ELF-1 (cell line): Measurements from ENCODE around the gene EMC8.
"Not testable (repeated sequence)": the region's sequence is repeated elsewhere in the genome, so short reads cannot be mapped to it uniquely, and the experiment has no call there.

Experiments
- DNase-seq: peaks from one replicate; pipeline ENCODE4 v3.0.0-alpha.2; 2016; ENCODE audit warnings: low read depth, low spot score

EMC8 gene

GRCh38 chr16:85812811-85813700 is 13.7 kb upstream of the EMC8 start:
- DNase-seq = no peak

DNA sequence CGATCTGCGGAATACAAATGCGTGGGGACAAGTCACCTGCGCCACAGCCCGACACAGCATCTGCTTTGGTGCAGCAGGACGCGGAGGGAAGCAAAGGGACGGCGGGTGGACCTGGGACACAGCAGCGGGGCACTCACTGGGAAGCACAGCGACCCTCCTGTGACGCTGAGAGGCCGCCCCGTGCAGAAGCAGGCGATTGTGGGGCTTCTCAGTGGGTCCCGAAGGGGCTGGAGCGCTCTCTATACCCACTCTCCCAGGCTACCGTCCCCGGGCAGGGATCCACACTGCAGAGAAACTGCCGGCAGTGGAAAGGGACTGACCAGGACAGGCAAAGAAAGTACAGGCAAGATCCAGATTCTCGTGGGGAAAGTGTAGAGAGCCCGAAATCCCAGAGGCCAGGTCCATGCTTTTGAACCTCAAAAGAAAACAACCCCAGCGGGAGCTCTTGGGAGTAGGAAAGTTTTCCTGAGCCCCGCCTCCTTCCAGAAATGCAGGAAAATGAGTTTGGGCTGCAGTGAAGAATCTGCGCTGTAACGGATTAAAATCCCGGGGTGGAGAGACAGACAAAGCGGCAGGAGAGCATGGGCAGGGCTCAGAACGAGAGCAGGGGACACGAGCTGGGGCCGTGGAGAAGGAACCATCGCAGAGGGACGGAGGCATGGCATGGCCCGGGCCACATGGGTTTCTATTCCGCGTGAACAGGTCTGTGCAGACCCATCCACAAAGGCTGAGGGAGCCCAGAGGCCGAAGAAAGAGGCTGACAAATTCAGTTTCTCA is 12.9 kb upstream of the EMC8 start:
- no peak for DNase-seq

DNA sequence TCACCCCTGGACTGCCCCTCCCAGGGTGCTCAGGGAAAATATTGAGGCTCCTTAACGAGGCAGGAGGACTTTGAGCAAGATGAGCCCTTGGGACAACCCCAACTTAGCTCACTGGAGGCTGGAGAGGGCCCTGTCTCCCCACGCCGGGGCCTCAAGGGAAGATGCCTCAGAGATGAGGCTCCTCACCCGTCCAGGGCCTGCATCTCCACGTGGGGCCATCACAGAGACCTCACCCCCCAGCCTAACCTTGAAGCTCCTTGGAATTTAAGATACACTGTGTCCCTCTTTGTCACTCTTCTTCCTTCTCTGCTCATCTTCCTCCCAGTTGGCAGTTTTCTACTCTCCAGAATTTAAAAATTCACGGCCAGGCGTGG is 11.4 kb upstream of the EMC8 start:
- no peak for DNase-seq

DNA sequence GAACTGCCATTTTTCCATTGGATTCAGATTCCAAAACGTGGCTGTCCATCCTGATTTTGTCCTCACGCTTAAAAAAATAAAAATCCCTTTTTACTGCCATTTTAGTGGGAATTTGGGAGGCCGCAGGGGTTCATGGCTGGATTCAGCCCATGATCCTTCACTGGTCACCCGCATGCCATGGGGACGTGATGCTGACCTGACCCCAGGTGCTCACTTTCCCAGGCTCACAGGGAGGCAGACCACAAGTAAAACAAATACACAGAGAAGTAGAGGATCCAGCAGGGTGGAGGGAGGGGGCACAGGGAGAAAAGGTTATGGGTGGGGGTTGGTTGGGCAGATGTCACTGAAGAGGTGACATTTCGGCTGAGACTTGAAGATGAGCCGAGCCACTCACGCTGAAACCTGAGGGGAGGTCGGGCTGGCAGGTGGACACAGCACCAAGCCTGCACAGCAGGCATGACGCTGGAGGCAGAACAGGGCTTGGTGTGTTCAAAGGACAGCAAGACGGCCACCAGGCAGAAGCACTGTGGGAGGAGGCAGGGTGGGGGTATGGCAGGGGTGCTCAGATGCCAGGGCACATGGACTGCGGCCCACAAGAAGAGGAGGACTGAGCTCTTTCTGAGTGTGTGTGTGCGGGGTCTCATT is 10.9 kb upstream of the EMC8 start:
- no peak for DNase-seq

DNA sequence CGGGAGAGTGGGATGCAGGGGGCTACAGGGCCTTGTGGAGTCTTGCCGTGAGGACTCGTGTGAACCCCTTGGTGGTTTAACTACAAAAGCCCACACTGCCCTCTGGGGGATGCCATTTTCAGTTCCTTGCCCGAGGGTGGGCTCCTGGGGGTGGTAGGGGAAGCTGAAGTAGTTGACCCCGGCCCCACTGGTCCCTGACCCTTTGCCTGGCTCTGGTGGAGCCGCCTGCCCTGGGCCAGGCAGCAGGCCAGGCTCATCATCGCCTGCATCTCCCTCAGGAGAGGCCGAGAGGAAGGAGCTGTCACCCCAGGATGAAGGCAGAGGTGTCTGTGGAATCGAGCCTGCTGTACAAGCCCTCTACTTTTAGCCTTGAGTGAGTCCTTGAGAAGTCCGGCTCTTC is 10.3 kb upstream of the EMC8 start:
- no peak for DNase-seq

GRCh38 chr16:85808926-85809325 is 9.6 kb upstream of the EMC8 start:
- DNase-seq = no peak

DNA sequence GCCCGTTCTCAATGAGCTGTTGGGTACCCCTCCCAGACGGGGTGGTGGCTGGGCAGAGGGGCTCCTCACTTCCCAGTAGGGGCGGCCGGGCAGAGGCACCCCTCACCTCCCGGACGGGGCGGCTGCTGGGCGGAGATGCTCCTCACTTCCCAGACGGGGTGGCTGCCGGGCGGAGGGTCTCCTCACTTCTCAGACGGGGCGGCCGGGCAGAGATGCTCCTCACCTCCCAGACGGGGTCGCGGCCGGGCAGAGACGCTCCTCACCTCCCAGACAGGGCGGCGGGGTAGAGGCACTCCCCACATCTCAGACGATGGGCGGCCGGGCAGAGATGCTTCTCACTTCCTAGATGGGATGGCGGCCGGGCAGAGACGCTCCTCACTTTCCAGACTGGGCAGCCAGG is 8.8 kb upstream of the EMC8 start:
- DNase-seq = not testable (repeated sequence)

GRCh38 chr16:85807340-85807739 is 8.0 kb upstream of the EMC8 start:
- DNase-seq = not testable (repeated sequence)

GRCh38 chr16:85806539-85806938 is 7.2 kb upstream of the EMC8 start:
- no peak for DNase-seq

GRCh38 chr16:85805442-85806045 is 6.2 kb upstream of the EMC8 start:
- no peak for DNase-seq

DNA sequence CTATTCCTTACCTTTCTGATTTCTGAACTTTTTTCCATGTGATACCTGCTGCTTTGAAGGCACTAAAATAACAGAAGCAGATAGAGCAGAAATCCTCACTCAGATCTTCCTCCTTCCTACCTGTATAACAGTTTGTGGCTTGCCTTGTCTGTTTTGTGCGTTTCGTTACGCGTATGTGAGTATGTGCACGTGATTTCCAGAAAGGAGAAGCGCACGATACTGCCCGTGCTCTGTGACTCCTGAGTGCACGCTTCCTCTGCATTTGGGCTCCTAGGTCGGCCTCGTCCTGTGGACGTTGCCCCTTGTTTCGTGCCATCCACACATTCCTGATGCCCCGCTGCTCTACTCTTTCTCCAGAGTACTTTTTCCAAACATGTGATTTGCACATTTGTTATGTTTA is 4.2 kb upstream of the EMC8 start:
- no peak for DNase-seq

DNA sequence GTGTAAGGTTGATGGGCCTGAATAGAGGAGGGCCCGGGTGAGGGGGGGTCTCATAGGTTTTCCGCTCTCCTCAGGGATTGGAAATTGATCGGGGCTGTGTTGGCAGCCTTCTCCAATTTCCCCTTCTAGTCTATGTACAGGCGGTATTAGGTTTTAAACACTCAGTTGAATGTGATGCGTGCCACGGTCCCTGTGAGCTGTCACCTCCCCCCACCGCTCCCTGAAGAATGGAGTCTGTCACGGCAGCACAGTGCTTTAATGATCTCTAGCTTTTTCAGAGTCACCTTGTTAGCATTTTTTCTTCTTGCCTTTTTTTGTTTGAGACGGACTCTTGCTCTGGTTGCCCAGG is 951 bp upstream of the EMC8 start:
- no peak for DNase-seq

DNA sequence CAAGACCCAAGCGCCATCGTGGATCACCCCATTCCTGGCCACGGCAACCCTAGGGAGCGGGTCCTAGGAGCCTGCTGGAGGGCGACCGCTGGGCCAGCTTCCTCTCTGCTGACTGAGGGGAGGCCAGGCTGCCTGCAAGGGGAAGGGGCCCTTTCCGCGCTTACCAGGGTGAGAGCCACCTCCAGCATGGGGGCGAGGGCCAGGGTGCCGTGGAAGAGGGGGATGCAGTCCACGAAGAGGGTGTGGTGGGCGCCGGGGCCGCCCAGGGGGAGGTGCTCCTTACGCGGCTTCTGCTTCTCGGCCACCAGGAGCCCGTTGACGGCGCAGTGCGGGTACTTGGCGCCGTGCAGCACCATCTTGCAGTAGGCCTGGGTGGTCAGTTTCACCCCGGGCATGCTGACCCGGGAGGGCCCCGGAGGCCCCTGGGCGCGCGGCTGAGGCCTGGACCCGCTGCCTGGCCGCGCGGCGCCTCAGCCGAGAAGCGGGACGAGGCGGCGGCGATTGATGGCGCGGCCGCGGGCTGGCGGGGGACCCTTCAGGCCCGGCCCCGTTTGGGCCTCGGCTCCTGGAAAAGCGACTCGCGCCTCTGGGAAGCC is 345 bp downstream of the EMC8 start:
- DNase-seq = no peak

- no peak for DNase-seq
Observed at GRCh38 chr16:85798283-85798776, 1.0 kb downstream of the EMC8 start.

GRCh38 chr16:85796599-85796998 is 2.7 kb downstream of the EMC8 start:
- DNase-seq = no peak

- DNase-seq = no peak
Observed at GRCh38 chr16:85796152-85796551, 3.2 kb downstream of the EMC8 start.

- no peak for DNase-seq
Observed at GRCh38 chr16:85794696-85795095, 4.6 kb downstream of the EMC8 start.

- DNase-seq = no peak
Observed at GRCh38 chr16:85793662-85794298, 5.6 kb downstream of the EMC8 start.

DNA sequence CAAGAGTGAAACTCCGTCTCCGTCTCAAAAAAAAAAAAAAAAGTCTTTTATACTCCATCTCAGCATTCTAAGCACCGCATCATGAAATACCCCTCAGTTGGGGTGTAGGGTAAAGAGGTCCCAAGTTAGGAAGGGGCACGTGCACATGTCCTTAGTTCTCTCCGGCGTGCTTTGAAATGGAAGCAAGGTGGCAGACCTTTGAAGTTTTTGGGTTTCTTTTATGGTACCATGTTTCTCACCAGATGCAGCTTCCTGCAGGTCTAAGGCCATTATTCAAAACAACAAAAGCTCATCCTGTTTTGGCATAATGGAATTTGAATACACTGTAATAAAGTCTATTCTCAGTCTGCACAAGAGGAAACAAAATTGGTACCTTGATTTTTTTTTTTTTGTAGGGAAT is 9.6 kb downstream of the EMC8 start:
- no peak for DNase-seq

DNA sequence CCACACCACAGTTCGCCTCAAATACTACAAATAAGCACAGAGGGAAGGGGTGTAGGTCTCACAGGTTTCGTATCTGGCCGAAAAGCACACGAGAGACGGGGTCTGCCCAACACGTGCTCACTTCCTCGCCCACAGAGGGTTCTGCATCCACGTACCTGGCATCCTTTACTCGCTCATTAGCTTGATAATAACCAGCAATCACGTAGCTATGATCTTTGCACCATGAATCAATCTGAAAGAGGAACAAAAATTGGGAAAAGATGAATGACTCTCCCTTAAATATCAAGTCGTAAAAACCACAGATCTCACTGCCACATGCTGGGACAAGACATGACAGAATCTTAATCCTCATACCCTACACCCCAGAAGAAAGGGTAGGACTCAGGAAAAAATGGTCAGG is 10.5 kb downstream of the EMC8 start:
- DNase-seq = no peak

DNA sequence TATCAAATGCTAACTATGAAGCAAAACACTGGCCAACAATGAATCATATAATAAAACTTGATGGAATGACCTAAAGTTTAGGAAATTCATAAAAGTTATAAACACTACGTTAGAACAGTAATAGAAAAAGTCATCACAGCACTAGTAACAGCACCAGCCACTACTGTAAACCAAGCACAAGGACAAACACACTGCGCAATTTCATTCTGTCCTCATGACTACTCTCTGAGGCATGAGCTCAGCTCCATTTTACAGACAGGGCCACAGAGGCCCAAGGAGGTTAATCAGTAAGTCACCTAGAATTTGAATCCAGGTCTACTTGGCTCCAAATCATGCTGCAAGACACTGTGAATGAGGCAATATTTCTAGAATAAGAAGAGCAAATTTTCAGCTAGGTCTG is 13.4 kb downstream of the EMC8 start:
- no peak for DNase-seq
